ENCODE results near the gene PAK4.
"Not testable (repeated sequence)": the region's sequence is repeated elsewhere in the genome, so short reads cannot be mapped to it uniquely, and the experiment has no call there.

PAK4 gene

DNA sequence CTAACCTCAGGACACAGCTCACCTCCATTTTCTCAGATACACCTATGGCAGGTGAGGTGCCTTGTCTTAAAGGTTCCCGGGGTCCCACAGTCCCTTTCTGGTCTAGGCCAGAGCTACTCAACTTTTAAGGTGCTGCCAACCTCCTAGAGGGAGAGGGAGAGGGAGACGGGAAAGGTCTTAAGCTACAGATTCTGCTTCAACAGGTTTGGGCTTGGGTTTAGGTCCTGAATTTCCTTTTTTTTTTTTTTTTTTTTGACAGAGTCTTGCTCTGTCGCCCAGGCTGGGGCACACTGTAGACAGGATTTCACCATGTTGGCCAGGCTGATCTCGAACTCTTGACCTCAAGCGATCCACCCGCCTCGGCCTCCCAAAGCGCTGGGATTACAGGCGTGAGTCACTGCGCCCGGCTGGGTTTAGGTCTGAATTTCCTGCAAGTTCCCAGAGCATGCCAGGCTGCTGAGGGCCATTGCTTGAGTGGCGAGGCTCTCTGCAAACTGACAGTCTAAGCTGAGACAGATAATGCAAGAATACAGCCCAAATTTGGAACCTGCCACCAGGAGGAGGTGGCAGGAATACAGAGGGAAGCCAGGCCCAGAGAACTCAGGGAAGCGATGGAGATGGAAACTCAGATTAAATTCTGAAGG, 86.3 kb downstream of the PAK4 start:
- TF ChIP-seq, protein P1, sequence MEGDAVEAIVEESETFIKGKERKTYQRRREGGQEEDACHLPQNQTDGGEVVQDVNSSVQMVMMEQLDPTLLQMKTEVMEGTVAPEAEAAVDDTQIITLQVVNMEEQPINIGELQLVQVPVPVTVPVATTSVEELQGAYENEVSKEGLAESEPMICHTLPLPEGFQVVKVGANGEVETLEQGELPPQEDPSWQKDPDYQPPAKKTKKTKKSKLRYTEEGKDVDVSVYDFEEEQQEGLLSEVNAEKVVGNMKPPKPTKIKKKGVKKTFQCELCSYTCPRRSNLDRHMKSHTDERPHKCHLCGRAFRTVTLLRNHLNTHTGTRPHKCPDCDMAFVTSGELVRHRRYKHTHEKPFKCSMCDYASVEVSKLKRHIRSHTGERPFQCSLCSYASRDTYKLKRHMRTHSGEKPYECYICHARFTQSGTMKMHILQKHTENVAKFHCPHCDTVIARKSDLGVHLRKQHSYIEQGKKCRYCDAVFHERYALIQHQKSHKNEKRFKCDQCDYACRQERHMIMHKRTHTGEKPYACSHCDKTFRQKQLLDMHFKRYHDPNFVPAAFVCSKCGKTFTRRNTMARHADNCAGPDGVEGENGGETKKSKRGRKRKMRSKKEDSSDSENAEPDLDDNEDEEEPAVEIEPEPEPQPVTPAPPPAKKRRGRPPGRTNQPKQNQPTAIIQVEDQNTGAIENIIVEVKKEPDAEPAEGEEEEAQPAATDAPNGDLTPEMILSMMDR (IDR thresholded peaks at IDR 0.05; ENCODE audit: low read depth, low read length) = no peak
- no peak overlapping the region for H3K4me3 ChIP-seq (ENCODE audit: low read depth, low read length)
- DNase-seq (ENCODE audit: low read depth, low spot score) = no peak
- in situ Hi-C loops (cut with HindIII; ENCODE audit: low sequenced_read_pairs) = no loop called here

DNA sequence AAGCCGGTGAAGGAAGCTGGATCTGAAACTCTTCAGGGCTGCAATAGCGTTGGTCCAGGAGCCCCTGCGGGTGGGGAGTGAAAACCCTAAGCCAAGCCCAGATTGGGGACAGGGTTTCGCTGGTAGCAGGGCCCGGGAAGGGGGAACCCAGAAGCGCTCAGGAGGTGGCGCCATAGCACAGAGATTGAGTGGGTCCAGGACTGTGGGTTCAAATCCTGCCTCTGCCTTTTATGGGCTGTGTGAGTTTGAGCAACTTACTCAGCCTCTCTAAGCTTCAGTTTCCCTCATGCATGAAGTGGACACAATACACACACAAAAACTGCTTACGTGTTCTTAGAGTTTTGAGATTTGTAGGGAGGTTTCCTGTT, 86.8 kb downstream of the PAK4 start:
- in situ Hi-C loops (cut with HindIII; ENCODE audit: low sequenced_read_pairs) = no loop called here

DNA sequence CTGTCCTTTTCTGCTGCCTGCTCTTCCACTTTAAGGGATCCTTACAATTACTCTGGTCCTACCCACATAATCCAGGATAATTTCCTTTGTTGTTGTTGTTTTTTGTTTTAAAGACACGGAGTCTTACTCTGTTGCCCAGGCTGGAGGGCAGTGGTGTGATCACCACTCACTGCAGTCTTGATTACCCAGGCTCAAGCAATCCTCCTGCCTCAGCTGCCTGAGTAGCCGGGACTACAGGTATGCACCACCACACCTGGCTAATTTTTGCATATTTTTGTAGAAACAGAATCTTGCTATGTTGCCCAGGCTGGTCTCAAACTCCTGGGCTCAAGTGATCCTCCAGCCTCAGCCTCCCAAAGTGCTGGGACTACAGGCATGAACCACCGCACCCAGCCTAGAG, 89.7 kb downstream of the PAK4 start:
- H3K4me3 ChIP-seq (ENCODE audit: low read depth, low read length); in situ Hi-C loops (cut with HindIII; ENCODE audit: low sequenced_read_pairs); DNase-seq (ENCODE audit: low read depth, low spot score): not testable (repeated sequence)

More for the DNA sequence above, 86.8 kb downstream of the PAK4 start:
- no peak overlapping the region for H3K4me3 ChIP-seq (ENCODE audit: low read depth, low read length)
- no peak for DNase-seq (ENCODE audit: low read depth, low spot score)
- TF ChIP-seq, protein P1 (IDR thresholded peaks at IDR 0.05; ENCODE audit: low read depth, low read length) = peak; percentile 42

DNA sequence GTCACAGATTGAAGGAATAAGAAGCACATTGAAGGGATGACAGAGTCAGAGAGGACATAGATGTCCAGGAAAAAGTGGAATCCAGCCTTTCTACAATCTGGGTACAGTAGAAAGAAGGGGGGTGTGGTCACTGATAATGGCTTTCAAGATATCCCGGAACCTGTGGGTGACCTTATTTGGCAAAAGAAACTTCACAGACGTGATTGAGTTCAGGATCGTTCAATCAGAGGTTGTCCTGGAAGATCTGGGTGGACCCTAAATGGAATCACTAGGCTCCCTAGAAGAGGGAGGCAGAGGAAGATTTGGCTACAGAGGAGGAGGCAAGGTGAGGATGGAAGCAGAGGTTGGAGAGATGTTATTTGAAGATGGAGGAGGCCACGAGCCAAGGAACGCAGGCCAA, 91.5 kb downstream of the PAK4 start:
- in situ Hi-C loops (cut with HindIII; ENCODE audit: low sequenced_read_pairs) = no loop called here
- no peak overlapping the region for H3K4me3 ChIP-seq (ENCODE audit: low read depth, low read length)
- no peak for DNase-seq (ENCODE audit: low read depth, low spot score)
- TF ChIP-seq, protein P1 (IDR thresholded peaks at IDR 0.05; ENCODE audit: low read depth, low read length) = no peak

DNA sequence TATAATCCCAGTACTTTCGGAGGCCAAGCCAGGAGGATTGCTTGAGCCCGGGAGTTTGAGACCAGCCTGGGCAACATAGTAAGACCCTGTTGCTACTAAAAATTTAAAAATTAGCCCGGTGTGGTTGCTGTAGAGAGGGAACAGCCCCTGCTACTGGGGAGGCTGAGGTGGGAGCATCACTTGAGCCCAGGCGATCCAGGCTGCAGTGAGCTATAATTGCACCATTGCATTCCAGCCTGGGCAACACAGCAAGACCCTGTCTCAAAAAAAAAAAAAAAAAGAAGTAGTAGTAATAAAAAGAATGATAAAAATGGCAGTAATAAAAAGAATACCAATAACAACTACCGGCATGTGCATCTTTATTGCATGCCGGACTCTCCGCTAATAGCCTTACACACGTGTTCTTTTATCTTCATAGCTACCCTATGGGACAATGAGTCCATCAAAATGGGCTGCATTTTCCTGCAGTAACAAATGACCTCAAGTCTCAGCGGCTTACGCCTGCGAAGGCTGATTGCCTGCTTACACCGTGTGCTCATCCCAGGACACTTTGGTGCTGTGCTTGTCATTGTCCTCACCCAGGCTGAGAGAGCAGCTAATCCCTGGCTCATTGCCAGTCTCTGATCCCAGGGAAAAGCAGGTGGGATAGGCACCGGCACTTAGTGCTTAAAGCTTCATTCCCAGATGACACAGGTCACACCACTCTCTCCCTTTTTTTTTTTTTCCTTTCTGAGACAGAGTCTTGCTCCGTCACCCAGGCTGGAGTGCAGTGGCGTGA, 92.8 kb downstream of the PAK4 start:
- no peak overlapping the region for H3K4me3 ChIP-seq (ENCODE audit: low read depth, low read length)
- no peak for DNase-seq (ENCODE audit: low read depth, low spot score)
- TF ChIP-seq, protein P1 (IDR thresholded peaks at IDR 0.05; ENCODE audit: low read depth, low read length) = no peak
- in situ Hi-C loops (cut with HindIII; ENCODE audit: low sequenced_read_pairs) = no loop called here

DNA sequence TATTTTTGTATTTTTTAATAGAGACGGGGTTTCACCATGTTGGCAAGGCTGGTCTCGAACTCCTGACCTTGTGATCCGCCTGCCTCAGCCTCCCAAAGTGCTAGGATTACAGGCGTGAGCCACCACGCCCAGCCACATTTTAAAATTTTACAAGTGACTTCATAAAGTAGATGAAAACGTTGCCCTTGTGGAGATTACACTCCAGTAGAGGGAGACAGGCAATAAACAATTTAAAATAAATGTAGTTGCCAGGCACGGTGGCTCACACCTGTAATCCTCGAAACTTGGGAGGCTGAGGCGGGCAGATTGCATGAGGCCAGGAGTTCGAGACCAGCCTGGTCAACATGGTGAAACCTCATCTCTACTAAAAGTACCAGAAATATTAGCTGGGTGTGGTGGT, 93.5 kb downstream of the PAK4 start:
- H3K4me3 ChIP-seq (ENCODE audit: low read depth, low read length); in situ Hi-C loops (cut with HindIII; ENCODE audit: low sequenced_read_pairs); DNase-seq (ENCODE audit: low read depth, low spot score): not testable (repeated sequence)

DNA sequence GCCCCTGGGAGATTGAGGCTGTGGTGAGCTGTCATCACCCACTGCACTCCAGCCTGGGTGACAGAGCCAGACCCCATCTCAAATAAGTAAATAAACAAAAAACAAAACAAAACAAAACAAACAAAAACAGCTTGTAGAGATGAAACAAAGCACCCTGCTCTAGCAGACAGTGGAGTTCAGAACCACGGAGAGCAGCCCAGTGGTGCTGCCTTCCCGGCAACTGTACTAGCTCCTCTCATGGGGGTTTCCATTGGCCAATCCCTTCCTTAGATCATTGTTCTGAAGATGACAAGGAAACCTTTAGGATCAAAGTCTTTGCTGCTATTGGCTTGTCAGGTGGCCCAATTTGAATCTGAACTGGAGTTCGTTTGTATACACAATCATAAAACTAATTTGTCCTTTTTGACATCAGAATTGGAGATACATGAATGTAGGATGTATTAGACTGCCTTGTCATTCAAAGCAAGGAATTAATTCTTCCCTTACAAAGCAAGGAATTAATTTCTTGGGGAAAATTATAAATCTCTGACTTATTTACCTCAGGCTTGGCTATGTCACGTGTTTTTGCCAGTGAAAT, 98.2 kb downstream of the PAK4 start:
- TF ChIP-seq, protein P1 (IDR thresholded peaks at IDR 0.05; ENCODE audit: low read depth, low read length) = no peak
- in situ Hi-C loops (cut with HindIII; ENCODE audit: low sequenced_read_pairs) = no loop called here
- no peak overlapping the region for H3K4me3 ChIP-seq (ENCODE audit: low read depth, low read length)
- DNase-seq (ENCODE audit: low read depth, low spot score) = peak; percentile 13

Measured in astrocyte of the spinal cord (primary cell).